GM19043 (cell line): ENCODE results near the gene GLA.

Source experiments
- ATAC-seq: cut with Tn5 transposase; IDR thresholded peaks from one replicate; pipeline ENCODE4 v1.9.1; 2021; ENCODE audit warnings: low read depth; ENCODE audit not compliant: unreplicated experiment

Gene GLA

DNA sequence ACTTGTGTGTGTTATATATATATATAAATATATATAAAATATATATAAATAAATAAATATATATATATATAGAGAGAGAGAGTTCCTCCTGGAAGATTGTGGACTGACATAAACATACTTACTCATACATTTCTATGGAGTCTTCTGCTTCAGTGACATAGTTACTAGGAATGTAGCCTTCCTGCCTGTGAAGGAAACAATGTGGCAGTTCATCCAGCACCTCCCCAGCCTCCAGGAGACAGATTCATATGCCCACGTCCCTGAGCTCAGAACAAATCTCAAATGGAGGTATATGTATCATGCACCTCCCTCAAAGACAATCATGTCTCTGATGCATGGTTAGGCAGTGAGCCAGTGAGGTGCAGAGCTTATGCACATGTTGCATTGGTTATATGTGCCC is 47.8 kb downstream of the GLA start:
- no peak for ATAC-seq

DNA sequence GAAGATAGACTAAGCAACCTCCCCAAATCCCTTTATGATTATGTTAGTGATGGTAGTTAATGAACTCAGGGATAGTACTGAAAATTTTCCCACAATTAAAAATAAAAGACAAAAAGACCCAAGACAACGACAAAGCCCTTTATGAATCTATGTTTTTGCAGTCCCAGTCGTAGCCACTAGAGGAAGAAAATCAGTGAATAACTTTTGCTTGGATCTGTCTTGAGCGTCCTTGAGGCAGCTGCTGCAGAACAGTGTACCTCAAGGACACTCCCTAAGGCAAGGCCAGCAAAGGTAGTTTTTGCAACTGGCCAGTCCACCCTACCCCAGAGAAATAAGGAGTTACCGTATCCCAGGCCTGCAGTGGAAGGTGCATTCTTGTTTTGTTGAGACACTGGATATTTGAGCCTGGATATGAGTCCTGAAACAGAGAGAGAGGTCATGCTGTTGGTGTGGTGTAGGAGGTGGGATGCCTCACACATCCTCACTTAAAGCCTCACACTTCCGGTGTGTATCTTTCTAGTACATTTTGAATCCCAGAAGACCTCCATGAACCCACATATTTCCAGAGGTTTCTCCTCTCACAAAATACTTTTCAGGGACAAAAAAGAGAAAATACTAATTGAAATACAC is 50.4 kb downstream of the GLA start:
- ATAC-seq, result no peak

DNA sequence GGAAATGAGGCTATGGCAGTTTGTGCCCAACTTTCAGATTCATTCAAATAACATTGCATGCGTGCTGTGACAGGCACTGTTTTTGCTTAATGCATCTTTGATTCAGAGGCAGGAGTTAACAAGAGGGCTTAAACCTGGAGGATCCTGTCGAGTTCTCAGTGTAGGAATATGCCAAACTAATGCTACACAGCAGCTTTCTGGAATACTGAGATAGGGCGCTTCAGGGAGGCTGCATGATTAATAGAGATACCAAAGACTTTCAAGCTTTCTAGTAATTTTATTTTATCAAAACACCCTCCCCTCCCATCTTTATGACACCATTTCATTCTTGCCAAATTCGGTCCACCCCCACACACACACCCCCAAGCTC is 58.5 kb downstream of the GLA start:
- ATAC-seq, result no peak

DNA sequence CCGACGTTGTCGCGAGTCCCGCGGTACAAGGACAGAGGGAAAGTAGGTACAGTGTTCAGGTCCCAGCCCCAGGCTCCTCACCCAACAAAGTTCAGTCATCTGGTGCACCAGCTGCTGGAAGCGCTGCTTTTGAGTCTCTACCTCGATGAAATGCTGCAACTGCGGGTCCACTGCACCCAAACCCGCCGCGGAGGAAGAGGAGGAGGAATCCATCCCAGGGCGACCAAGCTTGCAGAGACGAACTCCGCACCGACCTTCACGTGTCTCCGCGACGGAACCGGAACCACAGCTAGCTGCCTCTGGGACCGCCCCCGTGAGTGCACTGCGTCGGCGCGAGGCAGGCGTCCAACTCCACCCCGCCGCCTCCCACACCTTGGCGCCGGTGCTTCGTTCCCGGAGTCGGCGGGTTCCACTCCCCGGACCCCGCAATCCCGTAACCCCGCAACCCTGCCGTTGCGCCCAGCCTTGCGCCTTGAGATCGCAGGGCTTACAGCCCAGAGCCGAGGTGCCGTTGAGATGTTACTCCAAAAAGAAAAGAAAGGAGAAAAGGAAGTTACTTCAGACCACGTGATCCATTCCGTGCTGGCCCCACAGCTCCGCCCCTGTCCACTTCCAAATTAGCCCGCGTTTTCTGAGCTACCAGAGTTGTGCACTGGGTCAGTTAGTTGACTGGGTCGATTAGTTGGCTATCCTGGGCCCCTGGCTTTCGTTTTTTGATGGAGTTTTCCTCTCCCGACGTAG is 59.1 kb downstream of the GLA start, which contains the start of gene TIMM8A:
Gene TIMM8A, minus strand, starts transcription at position 291 of the 741 bp plus-strand sequence. Its CDS starts 78 bp downstream, at position 213.
- peak; percentile 95 for ATAC-seq

DNA sequence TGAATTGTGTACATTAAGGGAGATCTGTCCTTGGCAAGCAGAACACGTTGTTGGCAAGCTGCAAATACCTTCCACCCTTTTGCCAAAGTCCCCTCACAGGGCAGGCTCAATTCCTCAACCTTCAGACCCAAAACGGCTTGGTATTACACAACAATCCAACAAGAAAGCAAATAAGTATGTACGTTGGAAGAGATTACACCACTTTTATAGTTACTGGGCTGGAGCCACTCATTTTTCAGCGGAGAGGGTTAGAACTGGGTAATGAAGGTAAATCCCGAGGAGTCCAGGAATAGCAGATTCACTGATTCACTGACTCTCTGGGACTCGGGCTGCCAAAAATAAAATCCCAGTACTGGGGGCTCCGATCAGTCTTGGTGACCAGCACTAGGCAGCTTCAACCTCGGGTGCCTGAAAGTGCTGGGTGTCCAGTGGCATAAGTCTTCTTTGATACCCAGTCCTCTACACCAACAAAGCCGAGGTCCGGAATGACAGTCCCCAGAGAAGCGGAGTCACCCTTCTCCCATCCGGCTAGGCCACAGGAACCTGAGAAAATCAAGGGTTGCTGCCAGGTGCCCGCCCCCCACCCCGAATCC is 59.8 kb downstream of the GLA start:
- ATAC-seq, result no peak
